Caco-2 (cell line): ENCODE results near the gene C20orf202. TPM values are rescaled to one million over a fixed set of nuclear protein-coding genes. Genes with fewer than 3 reads are reported as not detected.

Experiments used
- BruUV-seq: library from RNA; stranded (reverse); fragments of 400-500 nt; replicated peaks from 2 replicates; lab custom pipeline; 2021; lab: Mats Ljungman, UMichigan
- CTCF ChIA-PET: fragments of 300-600 bp; sonication (Branson Sonifier 250); formaldehyde crosslinking; loops from one replicate; lab custom pipeline; 2022; ENCODE audit warnings: antibody characterized with exemption; lab: Charles Lee
- POLR2A ChIA-PET: fragments of 300-600 bp; sonication (Branson Sonifier 250); formaldehyde crosslinking; loops from one replicate; lab custom pipeline; 2022; ENCODE audit warnings: antibody characterized with exemption; lab: Charles Lee
- DNase-seq, 2 experiments: peaks; one replicate each; pipeline versions ENCODE4 v3.0.0 to v3.0.0-alpha.2; 2020 to 2022
- H3K27me3 ChIP-seq: replicated peaks from 2 replicates; pipeline ENCODE4 v1.6.0; 2011; ENCODE audit warnings: low read length; ENCODE audit not compliant: control insufficient read depth, insufficient read depth
- H3K36me3 ChIP-seq: 2 replicates; pipeline ENCODE4 v1.5.1; 2011; ENCODE audit warnings: low read length; ENCODE audit not compliant: control insufficient read depth, insufficient read depth
- H3K4me1 ChIP-seq: fragments of 250-450 bp; sonication (Bioruptor Pico); 2 replicates; pipeline ENCODE4 v1.5.1; 2020; ENCODE audit warnings: mild to moderate bottlenecking
- H3K4me3 ChIP-seq: 2 replicates; pipeline ENCODE4 v1.5.1; 2011; ENCODE audit warnings: low read depth, mild to moderate bottlenecking, control low read depth, low read length
- H3K9me3 ChIP-seq: fragments of 250-450 bp; sonication (Bioruptor Pico); 2 replicates; pipeline ENCODE4 v1.5.1; 2020; ENCODE audit warnings: mild to moderate bottlenecking, moderate library complexity
- H3K27ac Mint-ChIP-seq: one replicate; pipeline ENCODE4 v1.8.0; 2022; ENCODE audit warnings: mixed read lengths; ENCODE audit not compliant: unreplicated experiment
- H3K27me3 Mint-ChIP-seq: one replicate; pipeline ENCODE4 v1.8.0; 2022; ENCODE audit warnings: mixed read lengths; ENCODE audit not compliant: insufficient read depth, unreplicated experiment
- H3K36me3 Mint-ChIP-seq: one replicate; pipeline ENCODE4 v1.8.0; 2022; ENCODE audit warnings: mild to moderate bottlenecking, mixed read lengths; ENCODE audit not compliant: insufficient read depth, unreplicated experiment
- H3K4me1 Mint-ChIP-seq: one replicate; pipeline ENCODE4 v1.8.0; 2022; ENCODE audit warnings: low read depth, mixed read lengths; ENCODE audit not compliant: unreplicated experiment
- H3K4me3 Mint-ChIP-seq: one replicate; pipeline ENCODE4 v1.8.0; 2022; ENCODE audit warnings: mild to moderate bottlenecking, moderate library complexity, mixed read lengths; ENCODE audit not compliant: unreplicated experiment
- H3K9me3 Mint-ChIP-seq: one replicate; pipeline ENCODE4 v1.8.0; 2022; ENCODE audit warnings: mixed read lengths; ENCODE audit not compliant: unreplicated experiment
- intact Hi-C: fragments of 100-400 bp; cut with micrococcal nuclease; formaldehyde crosslinking; loops from one replicate; pipeline ENCODE4 v1.10.0; 2022; ENCODE audit not compliant: unreplicated experiment
- total RNA-seq: library from RNA; stranded (reverse); gene quantifications from 2 replicates; pipeline ENCODE4 v1.2.3, GENCODE V29; 2022
- TF ChIP-seq, protein P1 (sequence below), 2 experiments: fragments of 200-600 bp in 1 of 2; IDR thresholded peaks; 1 replicate in 1 of 2; 2 replicates in 1 of 2; pipeline versions ENCODE4 v1.5.1 to v1.8.0; 2011 to 2022; ENCODE audit warnings: antibody characterized with exemption in 1 of 2, control low read depth in 1 of 2, inconsistent platforms in 1 of 2, low read depth in 1 of 2, low read length in 1 of 2, mild to moderate bottlenecking in 1 of 2, moderate library complexity in 1 of 2; ENCODE audit not compliant: insufficient read depth in 1 of 2, severe bottlenecking in 1 of 2, unreplicated experiment in 1 of 2

Gene C20orf202
- total RNA-seq, 1 experiment from 2014 or later = not detected

- DNase-seq = no peak
- no peaks in the 10 kb centered on the region for H3K4me1 ChIP-seq
- H3K4me3 Mint-ChIP-seq = no peak overlapping the region
- intact Hi-C loops = no loop called here
- no peaks in the 10 kb centered on the region for H3K4me1 Mint-ChIP-seq
- no peaks in the 10 kb centered on the region for H3K9me3 Mint-ChIP-seq
- H3K36me3 Mint-ChIP-seq = peaks cover 4% of the 10 kb centered on the region
- no peak overlapping the region for H3K4me3 ChIP-seq
- H3K27me3 ChIP-seq = no peaks in the 10 kb centered on the region
- no peaks in the 10 kb centered on the region for H3K9me3 ChIP-seq
- H3K27ac Mint-ChIP-seq = no peak overlapping the region
- ChIA-PET CTCF (no interaction called here), POLR2A (no interaction called here)
- BruUV-seq = no TSS peak
- H3K36me3 ChIP-seq = no peaks in the 10 kb centered on the region
- TF ChIP-seq, protein P1, sequence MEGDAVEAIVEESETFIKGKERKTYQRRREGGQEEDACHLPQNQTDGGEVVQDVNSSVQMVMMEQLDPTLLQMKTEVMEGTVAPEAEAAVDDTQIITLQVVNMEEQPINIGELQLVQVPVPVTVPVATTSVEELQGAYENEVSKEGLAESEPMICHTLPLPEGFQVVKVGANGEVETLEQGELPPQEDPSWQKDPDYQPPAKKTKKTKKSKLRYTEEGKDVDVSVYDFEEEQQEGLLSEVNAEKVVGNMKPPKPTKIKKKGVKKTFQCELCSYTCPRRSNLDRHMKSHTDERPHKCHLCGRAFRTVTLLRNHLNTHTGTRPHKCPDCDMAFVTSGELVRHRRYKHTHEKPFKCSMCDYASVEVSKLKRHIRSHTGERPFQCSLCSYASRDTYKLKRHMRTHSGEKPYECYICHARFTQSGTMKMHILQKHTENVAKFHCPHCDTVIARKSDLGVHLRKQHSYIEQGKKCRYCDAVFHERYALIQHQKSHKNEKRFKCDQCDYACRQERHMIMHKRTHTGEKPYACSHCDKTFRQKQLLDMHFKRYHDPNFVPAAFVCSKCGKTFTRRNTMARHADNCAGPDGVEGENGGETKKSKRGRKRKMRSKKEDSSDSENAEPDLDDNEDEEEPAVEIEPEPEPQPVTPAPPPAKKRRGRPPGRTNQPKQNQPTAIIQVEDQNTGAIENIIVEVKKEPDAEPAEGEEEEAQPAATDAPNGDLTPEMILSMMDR (IDR thresholded peaks at IDR 0.05; ENCODE audit: insufficient read depth in 1 of 2, low read depth in 1 of 2, low read length in 1 of 2, severe bottlenecking in 1 of 2, unreplicated experiment in 1 of 2) = no peak
- peaks cover 5% of the 10 kb centered on the region for H3K27me3 Mint-ChIP-seq
These were observed 6.6 kb upstream of the C20orf202 start for GRCh38 chr20:1196634-1197033.

DNA sequence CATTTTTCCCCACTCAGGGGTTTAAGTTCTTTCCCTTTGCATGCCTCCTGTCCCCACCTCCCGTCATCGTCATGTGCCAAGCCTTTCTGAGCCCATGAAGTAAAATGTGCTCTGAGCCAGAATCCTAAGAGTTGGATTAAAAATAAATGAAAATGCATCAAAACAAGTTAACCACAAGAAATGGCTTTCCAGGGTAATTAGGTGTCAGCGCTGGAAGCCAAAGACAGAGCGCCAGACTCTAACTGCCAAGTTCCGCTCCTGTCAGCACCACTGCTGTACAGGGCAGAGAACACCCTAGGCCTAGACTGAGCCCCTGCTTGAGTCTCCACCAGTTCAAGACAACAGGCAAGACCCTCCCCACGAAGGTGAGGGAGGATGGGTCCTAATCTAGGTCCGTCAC lies 5.5 kb upstream of the C20orf202 start:
- H3K4me3 Mint-ChIP-seq = no peak overlapping the region
- H3K36me3 ChIP-seq = no peaks in the 10 kb centered on the region
- no TSS peak for BruUV-seq
- peaks cover 4% of the 10 kb centered on the region for H3K36me3 Mint-ChIP-seq
- peaks cover 5% of the 10 kb centered on the region for H3K27me3 Mint-ChIP-seq
- no peak for DNase-seq
- no peaks in the 10 kb centered on the region for H3K4me1 Mint-ChIP-seq
- intact Hi-C loops = no loop called here
- no peak overlapping the region for H3K27ac Mint-ChIP-seq
- no peak overlapping the region for H3K4me3 ChIP-seq
- no peaks in the 10 kb centered on the region for H3K4me1 ChIP-seq
- H3K9me3 ChIP-seq = no peaks in the 10 kb centered on the region
- ChIA-PET CTCF (no interaction called here), POLR2A (no interaction called here)
- no peaks in the 10 kb centered on the region for H3K27me3 ChIP-seq
- H3K9me3 Mint-ChIP-seq = no peaks in the 10 kb centered on the region
- TF ChIP-seq, protein P1 (IDR thresholded peaks at IDR 0.05; ENCODE audit: insufficient read depth in 1 of 2, low read depth in 1 of 2, low read length in 1 of 2, severe bottlenecking in 1 of 2, unreplicated experiment in 1 of 2) = no peak

- Mint-ChIP-seq H3K9me3 (no peaks in the 10 kb centered on the region), H3K4me1 (no peaks in the 10 kb centered on the region), H3K36me3 (peaks cover 4% of the 10 kb centered on the region), H3K27ac (no peak overlapping the region), H3K4me3 (no peak overlapping the region), H3K27me3 (peaks cover 5% of the 10 kb centered on the region)
- Histone ChIP-seq H3K27me3 (no peaks in the 10 kb centered on the region), H3K4me1 (no peaks in the 10 kb centered on the region), H3K4me3 (no peak overlapping the region), H3K36me3 (no peaks in the 10 kb centered on the region), H3K9me3 (no peaks in the 10 kb centered on the region)
- intact Hi-C loops = no loop called here
- BruUV-seq = no TSS peak
- TF ChIP-seq, protein P1 (IDR thresholded peaks at IDR 0.05; ENCODE audit: insufficient read depth in 1 of 2, low read depth in 1 of 2, low read length in 1 of 2, severe bottlenecking in 1 of 2, unreplicated experiment in 1 of 2) = no peak
- DNase-seq = no peak
- ChIA-PET POLR2A (no interaction called here), CTCF (no interaction called here)
These were observed 4.5 kb upstream of the C20orf202 start for GRCh38 chr20:1198751-1199150.
